HCT116 (cell line): Measurements from ENCODE around the gene MEIS2. TPM values are rescaled to one million over a fixed set of nuclear protein-coding genes. Genes with fewer than 3 reads are reported as not detected.

Source experiments
- ATAC-seq: fragments of 200-7000 bp; cut with Tn5 transposase; 2 replicates; pipeline ENCODE4 v1.9.1; 2020; ENCODE audit warnings: mild to moderate bottlenecking, moderate library complexity
- BruUV-seq: library from RNA; stranded (reverse); fragments of 400-500 nt; replicated peaks from 2 replicates; lab custom pipeline; 2021; lab: Mats Ljungman, UMichigan
- CTCF ChIA-PET: fragments of 300-600 bp; sonication (Branson Sonifier 250); formaldehyde crosslinking; loops from one replicate; lab custom pipeline; 2021; ENCODE audit warnings: antibody characterized with exemption; lab: Charles Lee
- POLR2A ChIA-PET: fragments of 300-600, 350-600 bp; sonication (Branson Sonifier 250); formaldehyde crosslinking; loops from one replicate; lab custom pipeline; 2021; ENCODE audit warnings: antibody characterized with exemption; lab: Charles Lee
- RAD21 ChIA-PET, 2 experiments: fragments of 300-600 bp; sonication (Branson Sonifier 250); formaldehyde crosslinking; loops; one replicate each; lab custom pipeline; 2023; ENCODE audit warnings: low total read pairs in 2 of 2; ENCODE audit not compliant: uncharacterized antibody in 2 of 2, unreplicated experiment in 2 of 2, low non-redundant PET in 1 of 2; lab: Charles Lee
- DNase-seq: peaks from one replicate; pipeline ENCODE4 v3.0.0-alpha.2; 2010; ENCODE audit warnings: low read depth, low spot score
- H2AFZ ChIP-seq: fragments of 200-600 bp; shearing (Covaris generic), sonication (generic); 2 replicates; pipeline ENCODE4 v1.6.1; 2017; ENCODE audit warnings: low read depth, mixed run types, mixed read lengths, antibody characterized with exemption, low read length; ENCODE audit not compliant: poor library complexity, severe bottlenecking
- H3K27ac ChIP-seq: 2 replicates; pipeline ENCODE4 v1.5.1; 2012; ENCODE audit warnings: low read depth, low read length
- H3K27me3 ChIP-seq: fragments of 200-600 bp; sonication (generic); 2 replicates; pipeline ENCODE4 v1.6.1; 2016; ENCODE audit warnings: mixed run types, low read length, mixed read lengths; ENCODE audit not compliant: insufficient read depth
- H3K36me3 ChIP-seq, 2 experiments: fragments of 200-500 bp in 1 of 2; fragments of 200-600 bp in 1 of 2; sonication (Bioruptor generic) in 1 of 2; sonication (generic) in 1 of 2; 2 replicates each; pipeline versions ENCODE4 v1.5.1 to v1.6.1; 2014 to 2016; ENCODE audit warnings: low read length in 2 of 2, inconsistent platforms in 1 of 2, mixed read lengths in 1 of 2, mixed run types in 1 of 2; ENCODE audit not compliant: insufficient read depth in 2 of 2, control insufficient read depth in 1 of 2
- H3K4me1 ChIP-seq, 2 experiments: fragments of 200-600 bp in 1 of 2; sonication (generic) in 1 of 2; 2 replicates each; pipeline versions ENCODE4 v1.5.1 to v1.6.1; 2012 to 2017; ENCODE audit warnings: low read length in 2 of 2, inconsistent platforms in 1 of 2, mild to moderate bottlenecking in 1 of 2, mixed read lengths in 1 of 2, mixed run types in 1 of 2, moderate library complexity in 1 of 2; ENCODE audit not compliant: insufficient read depth in 2 of 2, control insufficient read depth in 1 of 2
- H3K4me2 ChIP-seq: fragments of 200-600 bp; sonication (generic); 2 replicates; pipeline ENCODE4 v1.6.1; 2017; ENCODE audit warnings: mixed run types, low read length, mixed read lengths
- H3K4me3 ChIP-seq, 2 experiments: fragments of 200-600 bp in 1 of 2; sonication (generic) in 1 of 2; replicated peaks in 1 of 2; 2 replicates each; pipeline ENCODE4 v1.5.1; 2011 to 2016; ENCODE audit warnings: low read length in 2 of 2, control low read depth in 1 of 2, low read depth in 1 of 2, mild to moderate bottlenecking in 1 of 2, mixed read lengths in 1 of 2, mixed run types in 1 of 2
- H3K79me2 ChIP-seq: fragments of 200-600 bp; sonication (generic); 2 replicates; pipeline ENCODE4 v1.6.1; 2017; ENCODE audit warnings: mild to moderate bottlenecking, mixed run types, low read length, moderate library complexity, mixed read lengths; ENCODE audit not compliant: insufficient read depth
- H3K9ac ChIP-seq: fragments of 200-600 bp; sonication (generic); 2 replicates; pipeline ENCODE4 v1.6.1; 2016; ENCODE audit warnings: low read length, mixed read lengths
- H3K9me2 ChIP-seq: fragments of 200-600 bp; sonication (generic), shearing (Covaris generic); 2 replicates; pipeline ENCODE4 v1.6.1; 2017; ENCODE audit warnings: mixed run types, mild to moderate bottlenecking, moderate library complexity; ENCODE audit not compliant: insufficient read depth
- H3K9me3 ChIP-seq, 2 experiments: fragments of 200-500 bp in 1 of 2; fragments of 200-600 bp in 1 of 2; sonication (Bioruptor generic) in 1 of 2; sonication (generic) in 1 of 2; 2 replicates each; pipeline ENCODE4 v1.6.1; 2014 to 2017; ENCODE audit warnings: low read length in 2 of 2, mixed read lengths in 2 of 2, inconsistent platforms in 1 of 2, low read depth in 1 of 2, mild to moderate bottlenecking in 1 of 2, mixed run types in 1 of 2, moderate library complexity in 1 of 2; ENCODE audit not compliant: control insufficient read depth in 1 of 2, insufficient read depth in 1 of 2
- H4K20me1 ChIP-seq: fragments of 200-600 bp; sonication (generic), shearing (Covaris generic); 2 replicates; pipeline ENCODE4 v1.6.1; 2017; ENCODE audit warnings: mixed run types, mild to moderate bottlenecking, moderate library complexity; ENCODE audit not compliant: insufficient read depth
- CBX3 ChIP-seq: IDR thresholded peaks from 2 replicates; pipeline ENCODE4 v1.6.1; 2012; ENCODE audit warnings: low read depth
- CEBPB ChIP-seq: IDR thresholded peaks from 2 replicates; pipeline ENCODE4 v1.6.1; 2012; ENCODE audit warnings: low read depth
- ELF1 ChIP-seq: IDR thresholded peaks from 2 replicates; pipeline ENCODE4 v1.6.1; 2012; ENCODE audit warnings: low read depth, borderline replicate concordance
- JUND ChIP-seq: IDR thresholded peaks from 2 replicates; pipeline ENCODE4 v1.6.1; 2012
- MAX ChIP-seq: IDR thresholded peaks from 2 replicates; pipeline ENCODE4 v1.6.1; 2012
- POLR2A ChIP-seq: IDR thresholded peaks from 2 replicates; pipeline ENCODE4 v1.7.0; 2011; ENCODE audit warnings: borderline replicate concordance; ENCODE audit not compliant: insufficient read depth, insufficient read length; ENCODE audit errors: extremely low read depth
- POLR2AphosphoS5 ChIP-seq: IDR thresholded peaks from 2 replicates; pipeline ENCODE4 v1.6.1; 2011; ENCODE audit warnings: mild to moderate bottlenecking, low read depth, low read length, moderate library complexity
- REST ChIP-seq: IDR thresholded peaks from 2 replicates; pipeline ENCODE4 v1.6.1; 2012; ENCODE audit warnings: low read depth
- TCF7L2 ChIP-seq: IDR thresholded peaks from 2 replicates; pipeline ENCODE4 v1.7.0; 2011; ENCODE audit warnings: borderline replicate concordance, inconsistent platforms; ENCODE audit not compliant: insufficient read depth, insufficient read length; ENCODE audit errors: extremely low read depth
- ZNF274 ChIP-seq: fragments of 200-500 bp; sonication (Bioruptor generic); IDR thresholded peaks from 2 replicates; pipeline ENCODE4 v1.6.1; 2014; ENCODE audit warnings: mild to moderate bottlenecking, low read depth, low read length, inconsistent platforms
- intact Hi-C: fragments of 100-400 bp; cut with micrococcal nuclease; formaldehyde crosslinking; loops from 2 replicates; pipeline ENCODE4 v1.10.0; 2022
- total RNA-seq: library from RNA; stranded (reverse); gene quantifications from one replicate; pipeline ENCODE4 v1.2.1, GENCODE V29; 2021; ENCODE audit not compliant: unreplicated experiment
- TF ChIP-seq, protein P1 (sequence below): IDR thresholded peaks from 2 replicates; pipeline ENCODE4 v1.6.1; 2011; ENCODE audit warnings: mild to moderate bottlenecking, low read length, moderate library complexity; ENCODE audit not compliant: insufficient replicate concordance; ENCODE audit errors: extremely low read depth

Gene MEIS2
- total RNA-seq, 1 experiment from 2014 or later, result 11.5 TPM

- TF ChIP-seq, protein P1, sequence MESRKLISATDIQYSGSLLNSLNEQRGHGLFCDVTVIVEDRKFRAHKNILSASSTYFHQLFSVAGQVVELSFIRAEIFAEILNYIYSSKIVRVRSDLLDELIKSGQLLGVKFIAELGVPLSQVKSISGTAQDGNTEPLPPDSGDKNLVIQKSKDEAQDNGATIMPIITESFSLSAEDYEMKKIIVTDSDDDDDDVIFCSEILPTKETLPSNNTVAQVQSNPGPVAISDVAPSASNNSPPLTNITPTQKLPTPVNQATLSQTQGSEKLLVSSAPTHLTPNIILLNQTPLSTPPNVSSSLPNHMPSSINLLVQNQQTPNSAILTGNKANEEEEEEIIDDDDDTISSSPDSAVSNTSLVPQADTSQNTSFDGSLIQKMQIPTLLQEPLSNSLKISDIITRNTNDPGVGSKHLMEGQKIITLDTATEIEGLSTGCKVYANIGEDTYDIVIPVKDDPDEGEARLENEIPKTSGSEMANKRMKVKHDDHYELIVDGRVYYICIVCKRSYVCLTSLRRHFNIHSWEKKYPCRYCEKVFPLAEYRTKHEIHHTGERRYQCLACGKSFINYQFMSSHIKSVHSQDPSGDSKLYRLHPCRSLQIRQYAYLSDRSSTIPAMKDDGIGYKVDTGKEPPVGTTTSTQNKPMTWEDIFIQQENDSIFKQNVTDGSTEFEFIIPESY, result no peak
- no peak for TF ChIP-seq JUND
- TF ChIP-seq POLR2A, result no peak
- no peak for TF ChIP-seq TCF7L2
- TF ChIP-seq, all 23 proteins: peak for 0
These were observed 835 bp downstream of the MEIS2 start (continued) for GRCh38 chr15:37099319-37100108.

DNA sequence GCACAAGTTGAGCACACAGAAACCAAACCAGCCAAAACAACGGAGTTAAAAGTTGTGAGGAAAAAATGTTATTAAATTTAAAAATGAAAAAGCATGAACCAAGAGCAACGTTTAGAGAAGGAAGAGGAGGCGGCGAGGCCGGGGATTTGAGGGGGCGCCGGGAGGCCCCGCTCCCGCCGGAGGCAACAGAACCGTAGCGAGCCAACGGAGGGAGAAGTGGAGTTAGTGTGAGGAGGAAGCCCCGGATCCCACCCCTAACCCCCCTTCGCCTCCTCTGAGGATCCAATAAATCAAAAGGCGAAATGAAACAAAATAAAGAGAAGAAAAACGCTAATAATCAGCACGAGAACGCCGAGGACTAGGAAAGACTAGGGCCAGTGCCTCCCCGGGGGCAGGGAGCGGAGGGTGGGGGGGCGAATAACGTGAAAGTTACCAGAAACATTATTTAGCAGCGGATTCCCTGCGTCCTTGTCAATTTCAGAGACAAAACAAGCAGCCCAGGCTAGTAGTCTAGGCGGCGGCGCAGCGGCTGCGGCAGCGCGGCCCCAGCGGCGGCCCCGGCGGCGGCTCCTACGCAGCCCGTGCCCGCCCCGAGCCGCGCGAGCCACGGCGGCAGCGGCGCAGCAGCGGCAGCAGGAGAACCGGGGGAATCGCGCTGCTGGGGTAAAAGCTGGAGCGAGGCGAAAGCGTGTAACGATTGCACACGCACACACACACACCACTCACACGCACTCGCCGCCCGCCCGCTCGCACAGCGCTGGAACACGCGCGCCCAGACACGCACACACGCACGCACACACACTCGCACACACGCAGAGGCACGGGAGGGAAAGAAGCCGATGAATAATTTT is 1.7 kb downstream of the MEIS2 start:
- H3K9me3 ChIP-seq, result no peaks in the 10 kb centered on the region
- BruUV-seq, result no TSS peak
- CTCF ChIA-PET, result no interaction called here
- H3K79me2 ChIP-seq, result no peaks in the 10 kb centered on the region; the same call in 1 of the 2 replicates
- H3K27ac ChIP-seq, result peak overlapping the region; percentile 87
- peak overlapping the region; percentile 93 for H3K4me2 ChIP-seq
- no peaks in the 10 kb centered on the region for H4K20me1 ChIP-seq
- H3K9ac ChIP-seq, result peak overlapping the region; percentile 85
- intact Hi-C loops, result no loop called here
- RAD21 ChIA-PET, result no interaction called here
- no peaks in the 10 kb centered on the region for H3K9me2 ChIP-seq
- H3K4me3 ChIP-seq, result peak overlapping the region; percentile 76 to 89
- no peaks in the 10 kb centered on the region for H3K27me3 ChIP-seq
- H3K36me3 ChIP-seq, result peaks cover 0 to under 1% of the 10 kb centered on the region in 2 experiments; a peak in 1 of 4 replicates
- no peak overlapping the region for H2AFZ ChIP-seq
- ATAC-seq (no peak), DNase-seq (no peak)
- POLR2A ChIA-PET, result no interaction called here
- no peak for TF ChIP-seq POLR2AphosphoS5
- TF ChIP-seq CEBPB, result no peak
- TF ChIP-seq ZNF274, result no peak
- TF ChIP-seq MAX, result no peak
- no peak for TF ChIP-seq REST
- TF ChIP-seq CBX3, result no peak
- no peak for TF ChIP-seq ELF1
- TF ChIP-seq TCF7L2, result no peak
- H3K4me1 ChIP-seq, result peaks cover 0 to 5% of the 10 kb centered on the region in 2 experiments; a peak in 1 of 4 replicates
